Nucleus accumbens (tissue), 56 donors: ENCODE data around the gene TTC39A.

Source experiments
- DNase-seq, 56 donors: peaks; one replicate each; lab custom pipeline; 2025; lab: John Stamatoyannopoulos, UW

Gene TTC39A

DNA sequence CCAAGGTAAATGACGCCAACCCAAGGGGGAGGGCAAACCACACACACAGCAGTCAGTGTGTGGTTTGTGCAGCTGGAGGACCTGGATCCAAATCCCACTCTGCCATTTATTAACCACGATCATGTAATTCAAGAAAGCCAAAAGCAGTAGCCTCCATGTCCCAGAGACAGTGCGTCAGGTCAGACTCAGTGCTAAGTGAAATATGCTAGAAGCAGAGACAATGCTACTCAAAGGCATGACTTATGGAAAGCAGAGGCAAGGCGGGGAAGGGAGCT lies 13.6 kb downstream of the TTC39A start:
- DNase-seq = no peak

DNA sequence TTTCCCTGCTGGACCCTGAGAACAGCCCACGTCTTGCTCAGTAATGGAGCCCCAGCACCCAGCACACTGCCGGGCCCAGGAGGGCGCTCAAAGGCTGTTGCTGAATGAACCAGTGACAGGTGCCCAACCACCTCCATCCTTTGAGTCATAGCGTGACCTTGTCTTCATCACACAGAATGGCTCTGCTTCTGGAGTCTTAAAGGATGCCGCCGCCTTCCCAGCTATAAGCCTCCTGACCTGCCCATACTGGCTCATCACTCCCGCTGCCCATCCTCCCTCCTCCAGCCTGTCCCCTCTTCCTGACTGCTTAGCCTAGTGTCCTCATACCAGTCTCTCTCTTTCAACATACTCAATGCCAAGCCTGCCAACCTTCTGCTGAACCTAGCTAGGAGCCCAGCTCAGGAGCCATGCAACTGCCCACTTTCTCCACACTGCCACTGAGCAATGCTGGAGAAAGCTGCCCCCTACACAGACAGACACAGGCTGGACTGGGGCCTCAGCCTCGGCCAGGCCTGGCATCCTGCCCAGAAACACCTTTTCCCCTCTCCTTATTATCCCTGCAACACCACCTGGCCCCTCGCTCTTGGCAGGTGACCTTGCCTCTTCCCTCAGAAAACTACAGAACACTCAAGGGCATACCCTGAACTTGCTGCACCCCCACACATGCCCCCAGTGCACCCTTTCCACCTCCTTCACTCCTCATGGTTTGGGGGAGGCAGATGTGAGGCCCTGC lies 14.1 kb downstream of the TTC39A start:
- DNase-seq = no peak

DNA sequence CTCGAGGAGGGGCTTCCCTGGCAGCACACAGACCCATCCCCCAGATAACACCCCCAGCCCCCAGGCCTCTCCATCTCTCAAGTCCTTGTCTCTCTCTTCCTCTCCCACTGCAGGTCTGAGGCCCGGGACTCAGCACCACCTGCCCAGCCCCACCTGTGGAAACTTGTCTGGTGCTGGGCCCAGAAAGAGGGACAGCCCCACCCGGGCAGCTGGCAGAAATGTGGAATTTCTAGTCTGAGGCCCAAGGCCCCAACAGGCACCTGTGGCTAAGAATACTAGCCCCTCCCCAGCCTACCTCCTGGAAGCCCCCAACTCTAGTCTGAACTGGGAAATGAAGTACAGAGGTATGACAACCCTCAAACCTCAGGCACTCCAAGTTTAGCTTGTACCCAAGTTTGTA lies 15.4 kb downstream of the TTC39A start:
- DNase-seq = no peak

DNA sequence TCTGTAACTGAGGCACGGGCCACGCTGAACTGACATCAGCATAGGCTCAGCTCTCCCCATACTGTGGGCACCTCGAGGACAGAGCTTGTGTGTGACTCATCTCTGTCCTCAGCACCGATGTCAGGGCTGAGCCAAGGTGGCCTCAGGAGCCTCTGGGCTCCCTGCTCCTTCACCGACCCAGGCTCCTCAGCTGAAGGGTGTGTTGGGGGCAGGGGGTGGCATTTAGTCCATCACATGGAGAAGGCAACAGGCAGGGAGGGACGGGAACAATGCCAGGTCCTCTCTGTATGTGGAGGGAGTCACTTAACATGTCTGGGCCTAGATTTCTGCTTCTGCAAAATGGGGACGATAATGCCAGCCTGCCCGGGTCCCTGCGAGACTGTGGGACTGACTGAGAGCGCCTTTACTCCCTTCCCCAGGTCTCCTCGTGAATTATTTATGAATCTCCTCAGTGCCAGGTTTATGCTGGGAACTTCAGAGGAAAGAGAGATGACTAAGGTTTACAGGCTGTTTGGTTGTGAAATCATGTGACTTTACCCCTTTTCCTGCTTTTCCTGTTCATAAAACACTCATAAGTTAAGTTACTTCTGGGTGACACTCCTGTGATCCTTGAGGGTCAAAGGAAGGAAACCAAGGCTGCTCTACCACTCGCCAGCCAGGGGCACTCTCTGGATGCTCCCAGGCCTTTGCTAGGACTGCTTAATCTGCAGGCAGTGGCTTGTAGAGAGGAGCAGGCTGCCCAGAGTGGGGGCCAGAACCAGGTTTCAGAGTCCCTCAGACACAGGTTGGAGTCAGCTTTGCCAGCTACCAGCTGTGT lies 16.2 kb downstream of the TTC39A start:
- no peak for DNase-seq

GRCh38 chr1:51313268-51313852 lies 17.0 kb downstream of the TTC39A start:
- no peak for DNase-seq

GRCh38 chr1:51312718-51313117 lies 17.6 kb downstream of the TTC39A start:
- no peak for DNase-seq

- DNase-seq = no peak
Observed at GRCh38 chr1:51311826-51312225, 18.5 kb downstream of the TTC39A start.

DNA sequence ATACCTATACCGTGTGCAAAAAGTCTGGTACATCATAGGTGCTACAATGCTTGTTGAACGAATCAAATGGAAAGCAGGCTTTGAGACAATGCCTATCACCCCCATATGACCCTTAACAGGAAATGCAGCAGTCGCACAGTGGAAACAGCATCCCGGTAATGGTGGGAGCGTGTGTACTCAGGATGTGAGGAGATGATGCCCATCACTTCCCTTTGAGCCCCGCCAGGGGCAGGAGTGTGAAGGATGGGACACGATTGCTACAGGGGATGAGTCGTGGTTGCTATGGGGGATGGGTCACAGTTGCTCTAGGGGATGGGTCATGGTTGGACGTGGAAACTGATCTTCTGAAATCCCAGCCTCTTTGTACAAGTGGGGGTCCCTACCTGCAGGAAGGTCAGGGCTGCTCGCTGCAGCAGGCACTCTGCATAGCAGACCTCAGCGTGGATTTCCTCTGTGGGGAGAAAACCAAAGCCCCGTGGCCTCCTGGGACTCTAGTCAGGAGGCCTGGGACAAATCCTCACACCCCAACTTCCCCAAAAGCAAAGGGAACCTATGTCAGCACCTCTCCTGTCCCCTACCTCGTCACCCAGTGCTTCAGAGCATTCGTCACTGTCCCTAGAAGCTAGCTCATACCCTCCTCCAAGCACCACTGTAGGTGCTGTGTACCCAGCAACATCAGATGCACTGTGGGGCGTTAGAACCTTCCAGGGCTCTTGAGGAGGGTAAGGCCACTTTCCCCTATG lies 19.3 kb downstream of the TTC39A start:
- no peak for DNase-seq

DNA sequence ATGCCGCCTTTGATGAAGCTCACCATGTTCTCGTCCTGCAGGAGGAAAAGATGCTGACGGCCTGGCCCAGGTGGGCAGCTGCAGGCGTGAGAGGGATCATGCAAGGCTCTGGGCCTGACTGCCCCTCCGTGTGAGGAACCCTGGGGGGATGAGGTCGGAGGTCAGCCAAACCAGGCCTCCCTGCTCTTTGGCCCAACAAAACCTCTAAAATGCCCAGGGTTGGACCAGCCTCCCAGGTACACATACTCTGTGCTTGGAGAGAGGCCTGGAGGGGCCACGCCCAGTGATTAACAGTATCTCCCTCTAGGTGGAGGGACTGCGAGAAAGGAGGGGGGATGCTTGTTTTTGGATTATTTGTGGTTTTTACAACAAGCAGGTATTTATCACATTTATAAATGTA lies 21.1 kb downstream of the TTC39A start:
- DNase-seq = no peak

- no peak for DNase-seq
Observed at GRCh38 chr1:51308636-51309035, 21.7 kb downstream of the TTC39A start.

DNA sequence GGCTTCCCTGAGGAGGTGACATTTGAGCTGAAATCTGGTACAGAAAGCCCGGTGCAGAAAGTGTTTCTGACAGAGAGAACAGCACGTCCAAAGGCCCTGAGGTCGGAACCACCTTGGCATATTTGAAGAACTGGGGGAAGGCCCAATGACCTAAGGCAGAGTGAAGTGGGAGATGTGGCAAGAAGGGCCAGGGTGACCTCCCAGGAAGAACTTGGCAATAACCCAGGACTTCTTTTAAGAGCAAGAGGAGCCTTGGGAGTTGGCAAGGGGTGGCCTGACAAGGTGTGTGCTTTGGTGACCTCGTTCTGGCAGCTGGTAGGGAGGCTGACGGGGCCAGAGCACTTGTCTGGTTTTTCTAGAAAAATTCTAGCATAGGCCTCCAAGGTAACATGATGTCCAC lies 23.4 kb downstream of the TTC39A start:
- DNase-seq = no peak

DNA sequence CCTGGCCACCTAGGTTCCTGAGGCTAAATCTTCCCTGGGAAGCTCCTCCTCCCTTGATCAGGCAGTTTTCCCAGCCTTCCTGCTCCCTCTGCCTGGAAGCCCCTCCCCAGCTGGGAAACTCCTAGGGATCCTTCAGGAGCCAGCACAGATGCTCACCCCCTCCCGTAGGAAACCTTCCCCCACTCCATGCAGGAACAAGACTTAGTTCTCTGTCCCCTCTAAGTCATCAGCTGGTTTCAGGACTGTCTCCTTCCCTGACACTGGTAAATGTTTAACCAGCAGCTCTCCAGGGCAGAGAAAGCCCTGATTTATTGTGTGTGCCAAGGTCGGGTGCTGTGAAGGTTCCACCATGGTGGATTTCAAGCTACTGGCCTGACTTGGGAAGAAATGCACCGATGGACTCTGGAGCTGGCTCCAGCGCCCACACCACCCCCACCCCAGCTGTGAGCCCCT lies 25.0 kb downstream of the TTC39A start:
- DNase-seq = no peak

DNA sequence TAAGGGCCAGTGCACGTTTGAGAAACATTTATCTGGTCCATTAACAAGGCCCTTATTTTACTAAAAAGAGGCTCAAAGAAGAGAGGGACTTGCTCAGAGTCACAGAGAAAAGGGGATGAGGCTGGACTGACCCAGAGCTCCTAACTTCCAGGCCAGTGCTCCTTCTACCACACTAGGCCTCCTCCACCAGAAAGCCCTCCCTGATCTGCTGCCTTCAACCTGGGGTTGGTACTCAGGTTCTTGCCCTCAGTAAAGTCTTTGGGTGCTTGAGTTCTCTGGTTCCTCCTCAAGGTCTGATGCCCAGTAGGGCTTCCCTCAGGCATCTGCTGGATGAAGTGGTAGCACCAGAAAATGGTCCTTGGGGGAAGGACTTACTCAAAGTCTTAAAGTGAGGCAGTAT lies 26.0 kb downstream of the TTC39A start:
- no peak for DNase-seq

- DNase-seq = no peak
Observed at GRCh38 chr1:51303751-51304251, 26.6 kb downstream of the TTC39A start.

DNA sequence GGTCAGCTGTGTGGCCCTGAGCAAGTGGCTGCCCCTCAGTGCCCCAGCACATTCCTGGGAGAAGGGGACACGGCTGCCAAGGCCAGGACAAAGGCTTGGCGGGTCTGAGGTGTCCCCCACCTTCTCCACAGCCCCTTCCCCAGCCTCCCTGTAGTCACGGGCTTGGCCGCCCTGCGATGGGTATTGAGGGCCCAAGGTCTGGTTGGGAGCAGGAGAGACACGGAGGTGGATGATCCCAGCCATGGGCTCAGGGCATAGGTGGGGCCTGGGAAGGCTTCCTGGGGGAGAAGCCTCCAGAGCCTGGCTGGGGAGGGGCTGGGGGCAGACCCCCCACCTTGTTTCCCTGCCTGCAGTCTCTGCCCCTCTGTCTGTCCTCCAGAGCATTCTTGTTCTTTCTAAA lies 27.0 kb downstream of the TTC39A start:
- DNase-seq = no peak

- no peak for DNase-seq
Observed at GRCh38 chr1:51302746-51303145, 27.6 kb downstream of the TTC39A start.

DNA sequence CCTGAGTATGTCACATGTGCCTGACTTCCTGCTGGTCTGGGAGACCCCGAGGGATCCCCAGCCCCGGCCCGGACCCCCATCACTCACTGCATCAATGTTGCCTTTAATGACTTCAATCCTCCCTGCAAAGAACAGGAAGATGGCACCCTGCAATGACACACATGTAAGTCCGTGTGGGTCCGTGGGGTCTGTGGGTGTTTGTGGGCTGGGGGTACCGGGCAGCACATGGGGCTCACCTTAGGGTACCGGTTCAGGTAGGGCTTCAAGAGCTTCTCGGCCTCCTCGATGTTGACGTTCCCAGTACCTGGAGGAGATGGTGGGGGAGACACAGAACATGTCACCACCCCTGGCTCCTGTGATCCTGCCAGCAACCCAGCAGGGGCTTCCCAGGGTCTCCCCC lies 28.1 kb downstream of the TTC39A start:
- DNase-seq = no peak

- DNase-seq = no peak
Observed at GRCh38 chr1:51301844-51302162, 28.6 kb downstream of the TTC39A start.

- DNase-seq = no peak
Observed at GRCh38 chr1:51301152-51301843, 29.1 kb downstream of the TTC39A start.

DNA sequence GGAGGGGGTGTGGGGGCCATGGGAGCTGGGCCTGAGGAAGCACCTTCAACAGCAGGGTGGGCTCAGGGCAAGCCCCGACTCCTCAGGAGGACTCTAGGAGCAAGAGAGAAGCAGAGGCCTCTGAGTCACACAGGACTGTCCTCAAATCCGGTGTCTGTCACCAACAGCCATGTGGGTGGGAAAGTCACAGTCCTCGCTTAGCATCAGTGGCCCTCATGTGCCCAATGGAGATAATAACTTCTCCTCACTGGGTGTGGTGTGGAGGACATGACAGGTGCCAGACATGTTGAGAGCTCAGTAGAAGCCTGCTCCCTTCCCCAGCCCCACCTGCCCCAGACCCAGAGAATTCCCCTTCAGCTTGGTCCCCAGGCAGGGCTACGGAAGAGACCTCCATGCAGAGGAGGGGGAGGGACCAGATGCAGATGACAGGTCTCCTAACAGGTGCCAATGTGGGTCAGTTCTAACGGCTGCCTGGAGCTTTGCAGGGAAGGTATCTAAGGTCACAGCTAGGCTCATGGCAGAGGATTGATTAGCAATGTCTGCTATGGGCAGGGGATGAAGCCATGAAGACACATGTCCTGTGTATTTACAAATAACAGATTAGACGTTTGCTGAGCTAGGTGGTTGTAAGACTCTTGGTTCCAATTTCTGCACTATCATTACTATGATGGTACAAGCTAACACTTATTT lies 30.2 kb downstream of the TTC39A start:
- DNase-seq = no peak
